H1 (cell line): ENCODE data around the gene STAP2. TPM values are rescaled to one million over a fixed set of nuclear protein-coding genes. Genes with fewer than 3 reads are reported as not detected.

Experiments
- CTCF ChIA-PET: fragments of 300-600 bp; sonication (Branson Sonifier 250); formaldehyde crosslinking; loops from one replicate; lab custom pipeline; 2021; ENCODE audit not compliant: partially characterized antibody; lab: Charles Lee
- POLR2A ChIA-PET: fragments of 300-600 bp; sonication (Branson Sonifier 250); formaldehyde crosslinking; loops from one replicate; lab custom pipeline; 2021; ENCODE audit warnings: inconsistent platforms; ENCODE audit not compliant: partially characterized antibody; lab: Charles Lee
- DNase-seq, 2 experiments: peaks; one replicate each; pipeline versions ENCODE4 v3.0.0 to v3.0.0-alpha.2; 2010 to 2022; ENCODE audit warnings: low spot score in 2 of 2, low read depth in 1 of 2, mixed read lengths in 1 of 2
- FAIRE-seq: peaks from 2 replicates; lab custom pipeline; 2011; peaks lifted over from hg19 to GRCh38; lab: Jason Lieb, UNC
- H2AFZ ChIP-seq: 2 replicates; pipeline ENCODE4 v1.8.1; 2012; ENCODE audit warnings: low read length, inconsistent platforms
- H2AK5ac ChIP-seq: 2 replicates; pipeline ENCODE4 v1.6.1; 2013; ENCODE audit warnings: low read depth, low read length
- H2BK120ac ChIP-seq: replicated peaks from 2 replicates; pipeline ENCODE3; 2013; ENCODE audit warnings: low read depth, low read length, inconsistent platforms
- H2BK12ac ChIP-seq: 2 replicates; pipeline ENCODE4 v1.6.1; 2013; ENCODE audit warnings: low read depth, low read length
- H2BK15ac ChIP-seq: 2 replicates; pipeline ENCODE4 v1.6.1; 2013; ENCODE audit warnings: low read length
- H2BK20ac ChIP-seq: 2 replicates; pipeline ENCODE4 v1.6.1; 2013; ENCODE audit warnings: low read length
- H2BK5ac ChIP-seq: 2 replicates; pipeline ENCODE4 v1.6.1; 2013; ENCODE audit warnings: low read depth, low read length
- H3K14ac ChIP-seq: 2 replicates; pipeline ENCODE4 v1.6.1; 2013; ENCODE audit warnings: inconsistent platforms; ENCODE audit not compliant: insufficient read length
- H3K18ac ChIP-seq: 2 replicates; pipeline ENCODE4 v1.6.1; 2013; ENCODE audit warnings: low read length; ENCODE audit errors: extremely low read depth
- H3K23ac ChIP-seq: 2 replicates; pipeline ENCODE4 v1.6.1; 2013; ENCODE audit warnings: inconsistent platforms; ENCODE audit not compliant: insufficient read length
- H3K23me2 ChIP-seq: 2 replicates; pipeline ENCODE4 v1.6.1; 2013; ENCODE audit warnings: low read depth, low read length
- H3K27ac ChIP-seq: 2 replicates; pipeline ENCODE4 v1.6.1; 2011; ENCODE audit warnings: low read depth, low read length, inconsistent platforms
- H3K27me3 ChIP-seq, 4 experiments: replicated peaks in 1 of 4; 1 replicate in 1 of 4; 2 replicates in 3 of 4; pipeline versions ENCODE4 v1.6.1 to v1.8.1; 2011 to 2013; ENCODE audit warnings: low read length in 3 of 4, mild to moderate bottlenecking in 3 of 4, inconsistent platforms in 2 of 4, mixed read lengths in 2 of 4, moderate library complexity in 1 of 4; ENCODE audit not compliant: control insufficient read depth in 3 of 4, insufficient read depth in 3 of 4; ENCODE audit errors: extremely low read depth in 1 of 4
- H3K36me3 ChIP-seq, 4 experiments: 2 replicates each; pipeline versions ENCODE4 v1.6.1 to v1.8.1; 2011 to 2013; ENCODE audit warnings: mild to moderate bottlenecking in 4 of 4, low read length in 3 of 4, moderate library complexity in 2 of 4, control low read depth in 1 of 4, inconsistent platforms in 1 of 4; ENCODE audit not compliant: insufficient read depth in 4 of 4, control insufficient read depth in 2 of 4
- H3K4ac ChIP-seq: replicated peaks from 2 replicates; pipeline ENCODE3; 2013; ENCODE audit warnings: low read length, low read depth, mixed read lengths, inconsistent platforms; ENCODE audit not compliant: insufficient read length
- H3K4me1 ChIP-seq, 4 experiments: replicated peaks in 1 of 4; 1 replicate in 1 of 4; 2 replicates in 3 of 4; pipeline versions ENCODE4 v1.6.1 to v1.8.1; 2011 to 2013; ENCODE audit warnings: low read length in 3 of 4, inconsistent platforms in 2 of 4, mixed read lengths in 1 of 4; ENCODE audit not compliant: insufficient read depth in 4 of 4, control insufficient read depth in 3 of 4
- H3K4me2 ChIP-seq, 2 experiments: 2 replicates each; pipeline versions ENCODE4 v1.6.1 to v1.8.1; 2011 to 2013; ENCODE audit warnings: low read depth in 2 of 2, low read length in 2 of 2, control low read depth in 1 of 2, inconsistent platforms in 1 of 2, mild to moderate bottlenecking in 1 of 2; ENCODE audit not compliant: insufficient read depth in 1 of 2
- H3K4me3 ChIP-seq, 4 experiments: fragments of 200-600, 300-600 bp in 1 of 4; sonication (generic), shearing (Covaris generic), sonication (Bioruptor Twin) in 1 of 4; 2 replicates each; pipeline versions ENCODE4 v1.5.1 to v1.8.1; 2011 to 2016; ENCODE audit warnings: low read length in 4 of 4, low read depth in 3 of 4, control low read depth in 2 of 4, inconsistent platforms in 2 of 4, mild to moderate bottlenecking in 2 of 4, mixed read lengths in 1 of 4, moderate library complexity in 1 of 4; ENCODE audit not compliant: insufficient read depth in 2 of 4; ENCODE audit errors: extremely low read depth in 1 of 4
- H3K56ac ChIP-seq: replicated peaks from 2 replicates; pipeline ENCODE3; 2013; ENCODE audit warnings: low read depth, mild to moderate bottlenecking, mixed read lengths, low read length, inconsistent platforms; ENCODE audit not compliant: insufficient read length
- H3K79me1 ChIP-seq: 2 replicates; pipeline ENCODE4 v1.6.1; 2013; ENCODE audit warnings: low read depth, low read length, control low read depth
- H3K79me2 ChIP-seq, 2 experiments: 2 replicates each; pipeline versions ENCODE4 v1.6.1 to v1.8.1; 2012 to 2013; ENCODE audit warnings: low read length in 2 of 2, mild to moderate bottlenecking in 2 of 2, inconsistent platforms in 1 of 2; ENCODE audit not compliant: insufficient read depth in 2 of 2, control insufficient read depth in 1 of 2
- H3K9ac ChIP-seq, 4 experiments: replicated peaks in 1 of 4; 1 replicate in 1 of 4; 2 replicates in 3 of 4; pipeline versions ENCODE4 v1.6.1 to v1.8.1; 2011 to 2013; ENCODE audit warnings: low read depth in 3 of 4, low read length in 3 of 4, control low read depth in 2 of 4, mild to moderate bottlenecking in 2 of 4, moderate library complexity in 2 of 4, inconsistent platforms in 1 of 4; ENCODE audit errors: extremely low read depth in 1 of 4
- H3K9me3 ChIP-seq, 2 experiments: 2 replicates each; pipeline versions ENCODE4 v1.6.1 to v1.8.1; 2012 to 2013; ENCODE audit warnings: mild to moderate bottlenecking in 2 of 2, moderate library complexity in 2 of 2, control low read depth in 1 of 2, inconsistent platforms in 1 of 2, low read depth in 1 of 2, low read length in 1 of 2, mixed read lengths in 1 of 2; ENCODE audit not compliant: insufficient read depth in 2 of 2
- H4K20me1 ChIP-seq, 2 experiments: replicated peaks in 1 of 2; 2 replicates each; pipeline versions ENCODE3 to v1.8.1; 2011 to 2013; ENCODE audit warnings: inconsistent platforms in 2 of 2, low read length in 2 of 2, mild to moderate bottlenecking in 1 of 2; ENCODE audit not compliant: insufficient read depth in 2 of 2, control insufficient read depth in 1 of 2
- H4K5ac ChIP-seq: 2 replicates; pipeline ENCODE4 v1.6.1; 2013; ENCODE audit warnings: low read length, low read depth, mixed read lengths, inconsistent platforms; ENCODE audit not compliant: insufficient read length
- H4K8ac ChIP-seq: 2 replicates; pipeline ENCODE4 v1.8.0; 2013; ENCODE audit warnings: mild to moderate bottlenecking, moderate library complexity, low read length, inconsistent platforms; ENCODE audit not compliant: insufficient read depth; ENCODE audit errors: extremely low read depth
- H4K91ac ChIP-seq: replicated peaks from 2 replicates; pipeline ENCODE3; 2013; ENCODE audit warnings: low read length, mixed read lengths, inconsistent platforms; ENCODE audit not compliant: insufficient read length
- CHD2 ChIP-seq: IDR thresholded peaks from 2 replicates; pipeline ENCODE4 v1.6.1; 2012; ENCODE audit warnings: low read length, improper control_type of control experiment
- JUN ChIP-seq: IDR thresholded peaks from 2 replicates; pipeline ENCODE4 v1.6.1; 2011; ENCODE audit warnings: low read depth, mild to moderate bottlenecking, improper control_type of control experiment, low read length
- PHF8 ChIP-seq: fragments of 200-600 bp; sonication (generic); conservative IDR thresholded peaks from 2 replicates; pipeline ENCODE4 v1.7.1; 2012; ENCODE audit warnings: low read depth, mild to moderate bottlenecking, inconsistent platforms, low read length, moderate library complexity
- POLR2A ChIP-seq, 2 experiments: IDR thresholded peaks; 1 replicate in 1 of 2; 2 replicates in 1 of 2; pipeline ENCODE4 v1.6.1; 2011; ENCODE audit warnings: low read depth in 2 of 2, low read length in 2 of 2, mild to moderate bottlenecking in 2 of 2; ENCODE audit errors: control extremely low read depth in 1 of 2
- POLR2AphosphoS5 ChIP-seq: IDR thresholded peaks from 2 replicates; pipeline ENCODE4 v1.6.1; 2011; ENCODE audit warnings: low read depth, low read length
- POU5F1 ChIP-seq: IDR thresholded peaks from 2 replicates; pipeline ENCODE4 v1.6.1; 2011; ENCODE audit warnings: low read depth, mild to moderate bottlenecking, low read length, moderate library complexity
- RBBP5 ChIP-seq: IDR thresholded peaks from 2 replicates; pipeline ENCODE4 v1.7.1; 2012; ENCODE audit warnings: low read depth, mild to moderate bottlenecking, inconsistent platforms, low read length, moderate library complexity, borderline replicate concordance
- SAP30 ChIP-seq: fragments of 300-600 bp; sonication (generic); IDR thresholded peaks from 2 replicates; pipeline ENCODE4 v1.7.1; 2012; ENCODE audit warnings: low read length, moderate library complexity, mild to moderate bottlenecking, inconsistent platforms; ENCODE audit not compliant: insufficient read depth, insufficient replicate concordance
- SP2 ChIP-seq: IDR thresholded peaks from 2 replicates; pipeline ENCODE4 v1.6.1; 2012; ENCODE audit warnings: mild to moderate bottlenecking, low read length, inconsistent platforms
- SUZ12 ChIP-seq: fragments of 200-600 bp; sonication (generic); IDR thresholded peaks from 2 replicates; pipeline ENCODE4 v1.6.1; 2012; ENCODE audit warnings: mild to moderate bottlenecking, inconsistent platforms, low read length, moderate library complexity, mixed read lengths
- ZNF274 ChIP-seq: IDR thresholded peaks from 2 replicates; pipeline ENCODE4 v1.7.0; 2012; ENCODE audit warnings: low read length, borderline replicate concordance; ENCODE audit errors: extremely low read depth
- WGBS, 2 experiments: shearing (Covaris generic) in 1 of 2; methylation state at CpG; one replicate each; pipeline versions ENCODE4 v1.1.6 to v1.1.7; 2013 to 2015; ENCODE audit warnings: low lambda C conversion rate in 2 of 2, mixed read lengths in 2 of 2, inconsistent platforms in 1 of 2, low coverage in 1 of 2, missing lambda C conversion rate in 1 of 2; ENCODE audit not compliant: insufficient replicate concordance in 2 of 2, insufficient coverage in 1 of 2, insufficient read length in 1 of 2; ENCODE audit errors: extremely low coverage in 1 of 2, missing lambda C conversion rate in 1 of 2; 5-methylcytosine and 5-hydroxymethylcytosine counted together
- polyA plus RNA-seq, 7 experiments: library from polyadenylated mRNA; depleted of rRNA in 3 of 7; stranded (reverse) in 5 of 7; unstranded in 2 of 7; fragments of >200 nt in 5 of 7; fragments of 200-250 nt in 2 of 7; gene quantifications; 1 replicate in 5 of 7; 2 replicates in 1 of 7; 4 replicates in 1 of 7; pipeline versions ENCODE4 v1.2.1 to v1.2.3, GENCODE V29; 2011 to 2013; ENCODE audit warnings: missing spikeins in 2 of 7, mixed read lengths in 2 of 7
- total RNA-seq: library from RNA; stranded (reverse); fragmentation: NEBNext Ultra II Directional; extraction: Animal tissue kit (Norgen Biotek cat#: 25700); gene quantifications from 2 replicates; pipeline ENCODE4 v1.2.1, GENCODE V29; 2021
- TF ChIP-seq, protein P1 (sequence below): IDR thresholded peaks from 2 replicates; pipeline ENCODE4 v1.6.1; 2012; ENCODE audit warnings: inconsistent platforms

The STAP2 gene
- total and polyA plus RNA-seq, 2 of the 8 experiments (the other 6 are each of a cell fraction or from before 2014, with no cell fraction given) = 15.3 to 37.3 TPM

DNA sequence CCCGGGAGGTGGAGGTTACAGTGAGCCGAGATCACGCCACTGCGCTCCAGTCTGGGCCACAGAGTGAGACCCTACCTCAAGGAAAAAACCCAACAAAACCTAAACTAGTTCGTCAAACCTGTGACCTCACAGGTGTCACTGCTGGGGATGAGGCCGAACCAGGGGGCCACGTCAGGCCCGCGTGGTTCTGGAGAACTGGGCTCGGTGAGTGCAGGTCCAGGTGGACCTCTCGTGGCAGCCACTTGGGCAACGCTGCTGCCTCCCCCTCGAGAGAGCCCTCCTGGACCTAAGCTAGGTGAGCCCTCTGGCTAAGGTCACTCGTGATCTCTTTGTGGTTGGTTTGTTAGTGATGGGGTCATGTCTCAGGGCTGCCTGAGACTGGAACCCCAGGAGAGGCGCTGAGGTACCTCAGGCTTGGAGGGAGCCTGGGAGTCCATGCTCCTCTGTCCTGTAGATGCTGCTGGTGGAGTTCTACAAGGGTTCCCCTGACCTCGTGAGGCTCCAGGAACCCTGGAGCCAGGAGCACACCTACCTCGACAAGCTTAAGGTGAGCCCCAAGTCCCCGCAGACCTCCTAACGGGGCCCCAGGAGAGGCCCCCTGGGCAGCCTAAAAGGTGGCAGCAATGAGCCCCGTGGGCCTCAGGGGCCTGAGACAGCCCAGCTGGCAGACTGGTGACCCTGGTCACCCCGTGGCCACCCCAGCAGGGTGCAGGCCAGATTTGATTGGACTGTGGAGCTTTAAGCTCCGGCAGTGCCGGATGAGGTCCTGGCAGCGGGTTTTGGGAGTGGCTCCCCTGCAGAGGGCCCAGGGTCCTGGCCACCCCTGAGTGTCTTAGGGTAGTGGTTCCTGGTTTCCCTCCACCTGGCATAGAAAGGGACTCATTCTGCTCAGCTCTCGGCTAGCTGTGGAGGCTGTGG, 20.3 kb upstream of the STAP2 start:
- CTCF ChIA-PET = interaction anchor here (0.5 to 3.4 kb wide), 12 partner anchors 11 to 170 kb away, joined by 3 to 28 read pairs (median 4); partner anchors contain the start of gene SH3GL1
- H3K4ac ChIP-seq = no peak overlapping the region
- FAIRE-seq = no peak
- TF ChIP-seq SAP30 (no peak), SUZ12 (no peak), PHF8 (no peak), CHD2 (no peak), JUN (no peak), RBBP5 (no peak), ZNF274 (no peak), POU5F1 (no peak), SP2 (no peak), POLR2AphosphoS5 (no peak), POLR2A (IDR thresholded peaks at IDR 0.05; ENCODE audit: control extremely low read depth in 1 of 2, low read depth in 2 of 2, low read length in 2 of 2) (no peak)
- TF ChIP-seq, protein P1, sequence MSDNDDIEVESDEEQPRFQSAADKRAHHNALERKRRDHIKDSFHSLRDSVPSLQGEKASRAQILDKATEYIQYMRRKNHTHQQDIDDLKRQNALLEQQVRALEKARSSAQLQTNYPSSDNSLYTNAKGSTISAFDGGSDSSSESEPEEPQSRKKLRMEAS = no peak

More for the DNA sequence above, 20.3 kb upstream of the STAP2 start:
- H4K8ac ChIP-seq = no peak overlapping the region; the same call in 1 of the 2 replicates
- no peaks in the 10 kb centered on the region for H3K23me2 ChIP-seq
- no peak overlapping the region for H3K27ac ChIP-seq
- H3K79me2 ChIP-seq = no peaks in the 10 kb centered on the region
- no peak overlapping the region for H2BK120ac ChIP-seq
- POLR2A ChIA-PET = interaction anchor here (0.5 to 13.0 kb wide), 7 partner anchors 11 to 425 kb away, joined by 3 to 72 read pairs (median 4); partner anchors contain the start of gene MPND
- no peak overlapping the region for H3K56ac ChIP-seq
- no peak overlapping the region for H2AK5ac ChIP-seq
- no peak overlapping the region for H4K91ac ChIP-seq
- peaks cover 0 to 12% (median 2%) of the 10 kb centered on the region in 4 experiments; a peak in 2 of 7 replicates for H3K4me1 ChIP-seq
- H3K9me3 ChIP-seq = no peaks in the 10 kb centered on the region
- WGBS, 2 experiments = 93% methylated on average over 25 of the region's 25 CpGs; no CpG with 5 or more reads in 1 of the 2 experiments
- no peak overlapping the region for H3K4me3 ChIP-seq
- H3K14ac ChIP-seq = no peak overlapping the region
- no peak overlapping the region for H3K4me2 ChIP-seq
- H3K27me3 ChIP-seq = no peaks in the 10 kb centered on the region
- no peak overlapping the region for H2BK12ac ChIP-seq
- no peak overlapping the region for H2BK20ac ChIP-seq
- H4K5ac ChIP-seq = no peak overlapping the region
- H3K79me1 ChIP-seq = no peaks in the 10 kb centered on the region
- H2BK15ac ChIP-seq = no peak overlapping the region
- H2BK5ac ChIP-seq = no peak overlapping the region
- DNase-seq = no peak
- H3K36me3 ChIP-seq = peaks cover 3 to 21% (median 12%) of the 10 kb centered on the region in 4 experiments; a peak in 7 of 8 replicates
- H3K9ac ChIP-seq = no peak overlapping the region
- H3K18ac ChIP-seq = no peak overlapping the region
- no peak overlapping the region for H3K23ac ChIP-seq
- H4K20me1 ChIP-seq = peaks cover 4 to 16% of the 10 kb centered on the region in 2 experiments
- H2AFZ ChIP-seq = no peak overlapping the region
